Measurements from ENCODE around the gene TADA3. TPM values are rescaled to one million over a fixed set of nuclear protein-coding genes. Genes with fewer than 3 reads are reported as not detected.

The TADA3 gene
- total RNA-seq, 1 experiment from 2014 or later, result 49.0 TPM

DNA sequence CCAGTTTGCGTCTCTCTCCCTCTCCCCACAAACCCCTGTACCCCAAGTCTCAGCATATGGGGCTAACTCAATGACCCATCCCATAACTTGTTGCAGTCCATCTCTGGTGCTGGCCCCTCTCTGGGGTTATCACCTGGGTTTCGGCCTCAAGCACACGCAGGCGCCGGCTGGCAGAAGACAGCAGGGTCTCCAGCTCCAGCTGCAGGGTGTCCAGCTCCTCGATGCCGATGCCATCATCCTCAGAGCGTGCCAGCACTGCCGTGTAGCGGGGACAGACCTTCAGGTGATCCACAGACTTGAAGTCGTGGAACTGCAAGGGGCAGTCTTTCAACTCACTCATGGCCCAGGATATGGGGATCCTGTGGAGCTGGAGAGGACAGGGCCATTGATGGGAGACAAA is 1.1 kb downstream of the TADA3 start:
- Mint-ChIP-seq H3K4me1 (peaks cover 18% of the 10 kb centered on the region), H3K4me3 (peak overlapping the region; percentile 94), H3K27me3 (ENCODE audit: low read depth) (no peaks in the 10 kb centered on the region; the same call in 1 of the 2 replicates), H3K27ac (no peak overlapping the region), H3K9me3 (no peaks in the 10 kb centered on the region), H3K36me3 (peaks cover 47% of the 10 kb centered on the region)
- CTCF ChIA-PET, result interaction anchor here (0.5 to 1.2 kb wide), 2 partner anchors 64 to 67 kb away, joined by 4 to 5 read pairs; no protein-coding TSS in a partner anchor
- DNase-seq (ENCODE audit: low spot score) (no peak), ATAC-seq (no peak)
- POLR2A ChIA-PET, result no interaction called here
- TF ChIP-seq NFATC4 (CRISPR knock-in tag; IDR thresholded peaks at IDR 0.05) (no peak), ZNF121 (CRISPR knock-in tag; IDR thresholded peaks at IDR 0.05) (no peak), SP1 (CRISPR knock-in tag; conservative IDR thresholded peaks at IDR 0.05) (no peak), ZNF317 (CRISPR knock-in tag; IDR thresholded peaks at IDR 0.05; ENCODE audit: borderline replicate concordance, low read depth) (no peak)
- TF ChIP-seq, protein P1, sequence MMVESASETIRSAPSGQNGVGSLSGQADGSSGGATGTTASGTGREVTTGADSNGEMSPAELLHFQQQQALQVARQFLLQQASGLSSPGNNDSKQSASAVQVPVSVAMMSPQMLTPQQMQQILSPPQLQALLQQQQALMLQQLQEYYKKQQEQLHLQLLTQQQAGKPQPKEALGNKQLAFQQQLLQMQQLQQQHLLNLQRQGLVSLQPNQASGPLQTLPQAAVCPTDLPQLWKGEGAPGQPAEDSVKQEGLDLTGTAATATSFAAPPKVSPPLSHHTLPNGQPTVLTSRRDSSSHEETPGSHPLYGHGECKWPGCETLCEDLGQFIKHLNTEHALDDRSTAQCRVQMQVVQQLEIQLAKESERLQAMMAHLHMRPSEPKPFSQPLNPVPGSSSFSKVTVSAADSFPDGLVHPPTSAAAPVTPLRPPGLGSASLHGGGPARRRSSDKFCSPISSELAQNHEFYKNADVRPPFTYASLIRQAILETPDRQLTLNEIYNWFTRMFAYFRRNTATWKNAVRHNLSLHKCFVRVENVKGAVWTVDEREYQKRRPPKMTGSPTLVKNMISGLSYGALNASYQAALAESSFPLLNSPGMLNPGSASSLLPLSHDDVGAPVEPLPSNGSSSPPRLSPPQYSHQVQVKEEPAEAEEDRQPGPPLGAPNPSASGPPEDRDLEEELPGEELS (CRISPR knock-in tag; IDR thresholded peaks at IDR 0.05), result no peak
- TF ChIP-seq, protein P2, sequence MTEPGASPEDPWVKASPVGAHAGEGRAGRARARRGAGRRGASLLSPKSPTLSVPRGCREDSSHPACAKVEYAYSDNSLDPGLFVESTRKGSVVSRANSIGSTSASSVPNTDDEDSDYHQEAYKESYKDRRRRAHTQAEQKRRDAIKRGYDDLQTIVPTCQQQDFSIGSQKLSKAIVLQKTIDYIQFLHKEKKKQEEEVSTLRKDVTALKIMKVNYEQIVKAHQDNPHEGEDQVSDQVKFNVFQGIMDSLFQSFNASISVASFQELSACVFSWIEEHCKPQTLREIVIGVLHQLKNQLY (CRISPR knock-in tag; IDR thresholded peaks at IDR 0.05), result no peak
- TF ChIP-seq, protein P3, sequence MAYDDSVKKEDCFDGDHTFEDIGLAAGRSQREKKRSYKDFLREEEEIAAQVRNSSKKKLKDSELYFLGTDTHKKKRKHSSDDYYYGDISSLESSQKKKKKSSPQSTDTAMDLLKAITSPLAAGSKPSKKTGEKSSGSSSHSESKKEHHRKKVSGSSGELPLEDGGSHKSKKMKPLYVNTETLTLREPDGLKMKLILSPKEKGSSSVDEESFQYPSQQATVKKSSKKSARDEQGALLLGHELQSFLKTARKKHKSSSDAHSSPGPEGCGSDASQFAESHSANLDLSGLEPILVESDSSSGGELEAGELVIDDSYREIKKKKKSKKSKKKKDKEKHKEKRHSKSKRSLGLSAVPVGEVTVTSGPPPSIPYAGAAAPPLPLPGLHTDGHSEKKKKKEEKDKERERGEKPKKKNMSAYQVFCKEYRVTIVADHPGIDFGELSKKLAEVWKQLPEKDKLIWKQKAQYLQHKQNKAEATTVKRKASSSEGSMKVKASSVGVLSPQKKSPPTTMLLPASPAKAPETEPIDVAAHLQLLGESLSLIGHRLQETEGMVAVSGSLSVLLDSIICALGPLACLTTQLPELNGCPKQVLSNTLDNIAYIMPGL (CRISPR knock-in tag; IDR thresholded peaks at IDR 0.05), result no peak
- TF ChIP-seq, protein P4, sequence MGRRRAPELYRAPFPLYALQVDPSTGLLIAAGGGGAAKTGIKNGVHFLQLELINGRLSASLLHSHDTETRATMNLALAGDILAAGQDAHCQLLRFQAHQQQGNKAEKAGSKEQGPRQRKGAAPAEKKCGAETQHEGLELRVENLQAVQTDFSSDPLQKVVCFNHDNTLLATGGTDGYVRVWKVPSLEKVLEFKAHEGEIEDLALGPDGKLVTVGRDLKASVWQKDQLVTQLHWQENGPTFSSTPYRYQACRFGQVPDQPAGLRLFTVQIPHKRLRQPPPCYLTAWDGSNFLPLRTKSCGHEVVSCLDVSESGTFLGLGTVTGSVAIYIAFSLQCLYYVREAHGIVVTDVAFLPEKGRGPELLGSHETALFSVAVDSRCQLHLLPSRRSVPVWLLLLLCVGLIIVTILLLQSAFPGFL (CRISPR knock-in tag; IDR thresholded peaks at IDR 0.05; ENCODE audit: borderline replicate concordance), result no peak
- TF ChIP-seq, protein P5, sequence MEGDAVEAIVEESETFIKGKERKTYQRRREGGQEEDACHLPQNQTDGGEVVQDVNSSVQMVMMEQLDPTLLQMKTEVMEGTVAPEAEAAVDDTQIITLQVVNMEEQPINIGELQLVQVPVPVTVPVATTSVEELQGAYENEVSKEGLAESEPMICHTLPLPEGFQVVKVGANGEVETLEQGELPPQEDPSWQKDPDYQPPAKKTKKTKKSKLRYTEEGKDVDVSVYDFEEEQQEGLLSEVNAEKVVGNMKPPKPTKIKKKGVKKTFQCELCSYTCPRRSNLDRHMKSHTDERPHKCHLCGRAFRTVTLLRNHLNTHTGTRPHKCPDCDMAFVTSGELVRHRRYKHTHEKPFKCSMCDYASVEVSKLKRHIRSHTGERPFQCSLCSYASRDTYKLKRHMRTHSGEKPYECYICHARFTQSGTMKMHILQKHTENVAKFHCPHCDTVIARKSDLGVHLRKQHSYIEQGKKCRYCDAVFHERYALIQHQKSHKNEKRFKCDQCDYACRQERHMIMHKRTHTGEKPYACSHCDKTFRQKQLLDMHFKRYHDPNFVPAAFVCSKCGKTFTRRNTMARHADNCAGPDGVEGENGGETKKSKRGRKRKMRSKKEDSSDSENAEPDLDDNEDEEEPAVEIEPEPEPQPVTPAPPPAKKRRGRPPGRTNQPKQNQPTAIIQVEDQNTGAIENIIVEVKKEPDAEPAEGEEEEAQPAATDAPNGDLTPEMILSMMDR (IDR thresholded peaks at IDR 0.05), result no peak
- TF ChIP-seq, protein P6, sequence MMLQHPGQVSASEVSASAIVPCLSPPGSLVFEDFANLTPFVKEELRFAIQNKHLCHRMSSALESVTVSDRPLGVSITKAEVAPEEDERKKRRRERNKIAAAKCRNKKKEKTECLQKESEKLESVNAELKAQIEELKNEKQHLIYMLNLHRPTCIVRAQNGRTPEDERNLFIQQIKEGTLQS (CRISPR knock-in tag; conservative IDR thresholded peaks at IDR 0.05), result no peak
- TF ChIP-seq, protein P7, sequence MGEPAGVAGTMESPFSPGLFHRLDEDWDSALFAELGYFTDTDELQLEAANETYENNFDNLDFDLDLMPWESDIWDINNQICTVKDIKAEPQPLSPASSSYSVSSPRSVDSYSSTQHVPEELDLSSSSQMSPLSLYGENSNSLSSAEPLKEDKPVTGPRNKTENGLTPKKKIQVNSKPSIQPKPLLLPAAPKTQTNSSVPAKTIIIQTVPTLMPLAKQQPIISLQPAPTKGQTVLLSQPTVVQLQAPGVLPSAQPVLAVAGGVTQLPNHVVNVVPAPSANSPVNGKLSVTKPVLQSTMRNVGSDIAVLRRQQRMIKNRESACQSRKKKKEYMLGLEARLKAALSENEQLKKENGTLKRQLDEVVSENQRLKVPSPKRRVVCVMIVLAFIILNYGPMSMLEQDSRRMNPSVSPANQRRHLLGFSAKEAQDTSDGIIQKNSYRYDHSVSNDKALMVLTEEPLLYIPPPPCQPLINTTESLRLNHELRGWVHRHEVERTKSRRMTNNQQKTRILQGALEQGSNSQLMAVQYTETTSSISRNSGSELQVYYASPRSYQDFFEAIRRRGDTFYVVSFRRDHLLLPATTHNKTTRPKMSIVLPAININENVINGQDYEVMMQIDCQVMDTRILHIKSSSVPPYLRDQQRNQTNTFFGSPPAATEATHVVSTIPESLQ (CRISPR knock-in tag; IDR thresholded peaks at IDR 0.05), result no peak
- TF ChIP-seq, protein P8, sequence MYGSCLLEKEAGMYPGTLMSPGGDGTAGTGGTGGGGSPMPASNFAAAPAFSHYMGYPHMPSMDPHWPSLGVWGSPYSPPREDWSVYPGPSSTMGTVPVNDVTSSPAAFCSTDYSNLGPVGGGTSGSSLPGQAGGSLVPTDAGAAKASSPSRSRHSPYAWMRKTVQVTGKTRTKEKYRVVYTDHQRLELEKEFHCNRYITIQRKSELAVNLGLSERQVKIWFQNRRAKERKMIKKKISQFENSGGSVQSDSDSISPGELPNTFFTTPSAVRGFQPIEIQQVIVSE (CRISPR knock-in tag; IDR thresholded peaks at IDR 0.05; ENCODE audit: borderline replicate concordance), result no peak

DNA sequence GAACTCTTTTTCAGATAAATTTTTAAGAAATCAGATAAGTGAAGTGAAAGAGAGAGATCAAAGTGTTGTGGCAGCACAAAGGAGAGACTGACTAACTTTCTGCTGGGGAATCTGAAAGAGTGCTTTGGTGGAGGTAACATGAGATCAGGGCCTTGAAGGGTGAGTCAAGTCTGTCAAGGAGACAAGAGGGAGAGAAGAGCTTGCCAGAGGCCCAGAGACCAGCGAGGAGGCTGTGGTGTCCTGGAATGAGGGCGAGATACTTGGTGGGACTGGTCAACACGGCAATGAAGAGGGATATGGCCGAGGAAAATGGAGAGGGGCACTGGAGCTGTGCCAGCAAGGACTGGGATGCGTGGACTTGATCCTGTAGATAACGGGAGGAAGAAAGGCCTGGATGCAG is 4.6 kb downstream of the TADA3 start:
- ATAC-seq, result no peak
- DNase-seq (ENCODE audit: low spot score), result no peak
- TF ChIP-seq NR3C1 (CRISPR knock-in tag; conservative IDR thresholded peaks at IDR 0.05; ENCODE audit: low read depth), result no peak
- TF ChIP-seq ZNF138 (CRISPR knock-in tag; conservative IDR thresholded peaks at IDR 0.05), result no peak
- TF ChIP-seq, protein P1 (CRISPR knock-in tag; IDR thresholded peaks at IDR 0.05), result no peak
- TF ChIP-seq ESRRA (CRISPR knock-in tag; IDR thresholded peaks at IDR 0.05; ENCODE audit: borderline replicate concordance), result no peak
- TF ChIP-seq, protein P9, sequence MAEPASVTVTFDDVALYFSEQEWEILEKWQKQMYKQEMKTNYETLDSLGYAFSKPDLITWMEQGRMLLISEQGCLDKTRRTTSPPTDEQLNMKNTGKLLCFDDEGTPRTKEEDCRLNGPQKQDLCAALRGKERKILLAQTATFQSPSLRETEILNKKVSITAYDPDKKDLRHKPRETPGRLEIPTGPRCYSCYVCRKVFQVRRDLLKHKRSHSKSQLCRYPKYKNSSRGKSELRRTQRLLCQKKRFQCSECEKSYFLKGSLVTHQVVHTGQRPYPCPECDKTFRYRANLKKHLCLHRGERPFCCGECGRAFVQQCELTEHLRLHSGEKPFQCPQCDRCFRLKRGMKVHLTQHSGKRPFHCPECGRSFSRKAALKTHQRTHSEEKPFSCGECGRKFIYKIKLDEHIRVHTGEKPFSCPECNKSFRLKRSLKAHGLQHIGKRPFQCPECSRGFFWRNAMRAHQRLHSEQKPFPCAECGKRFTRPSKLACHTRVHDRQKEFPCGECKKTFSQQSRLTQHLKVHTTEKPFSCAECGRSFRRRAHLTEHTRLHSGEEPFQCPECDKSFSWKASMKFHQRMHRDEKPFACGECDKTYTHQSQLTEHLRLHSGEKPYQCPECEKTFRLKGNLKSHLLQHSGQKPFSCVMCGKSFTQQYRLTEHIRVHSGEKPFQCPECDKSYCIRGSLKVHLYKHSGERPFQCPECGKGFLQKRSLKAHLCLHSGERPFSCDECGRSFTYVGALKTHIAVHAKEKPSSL (CRISPR knock-in tag; conservative IDR thresholded peaks at IDR 0.05), result no peak

More for the DNA sequence above, 4.6 kb downstream of the TADA3 start:
- CTCF ChIA-PET, result no interaction called here
- peak overlapping the region; percentile 4 for H3K27ac Mint-ChIP-seq
- no peaks in the 10 kb centered on the region; the same call in 1 of the 2 replicates for H3K27me3 Mint-ChIP-seq (ENCODE audit: low read depth)
- no peak overlapping the region for H3K4me3 Mint-ChIP-seq
- H3K36me3 Mint-ChIP-seq, result peaks cover 58% of the 10 kb centered on the region
- H3K4me1 Mint-ChIP-seq, result peaks cover 4% of the 10 kb centered on the region
- POLR2A ChIA-PET, result no interaction called here
- H3K9me3 Mint-ChIP-seq, result no peaks in the 10 kb centered on the region
